SU-DHL-6 (cell line): Measurements from ENCODE around the gene FRMD8.

Source experiments
- H2AFZ ChIP-seq: fragments of 200-600 bp; sonication (generic); 2 replicates; pipeline ENCODE4 v1.6.1; 2014; ENCODE audit warnings: low read depth, mild to moderate bottlenecking, moderate library complexity, mixed read lengths, antibody characterized with exemption, low read length; ENCODE audit not compliant: severe bottlenecking
- H3F3A ChIP-seq: fragments of 200-600 bp; shearing (Covaris generic); 2 replicates; pipeline ENCODE4 v1.6.0; 2016; ENCODE audit warnings: antibody characterized with exemption, mild to moderate bottlenecking; ENCODE audit not compliant: insufficient read depth
- H3K27ac ChIP-seq: fragments of 200-600 bp; sonication (generic); 2 replicates; pipeline ENCODE4 v1.5.1; 2016; ENCODE audit warnings: low read depth, mild to moderate bottlenecking, low read length, moderate library complexity, mixed read lengths
- H3K27me3 ChIP-seq: fragments of 200-600 bp; sonication (generic), shearing (Covaris generic); 2 replicates; pipeline ENCODE4 v1.6.0; 2014; ENCODE audit warnings: mild to moderate bottlenecking, low read length
- H3K36me3 ChIP-seq: fragments of 200-600 bp; sonication (generic); 2 replicates; pipeline ENCODE4 v1.6.1; 2014; ENCODE audit warnings: mild to moderate bottlenecking, low read length, mixed read lengths
- H3K4me2 ChIP-seq: fragments of 300-600, 200-600 bp; shearing (Covaris generic), sonication (generic); 2 replicates; pipeline ENCODE4 v1.6.0; 2014; ENCODE audit warnings: low read length, low read depth, mild to moderate bottlenecking; ENCODE audit not compliant: poor library complexity, severe bottlenecking
- H3K4me3 ChIP-seq: fragments of 200-600 bp; sonication (generic); 2 replicates; pipeline ENCODE4 v1.5.1; 2014; ENCODE audit warnings: antibody characterized with exemption, low read length, mild to moderate bottlenecking, mixed read lengths; ENCODE audit not compliant: insufficient read depth, poor library complexity, severe bottlenecking
- H3K79me2 ChIP-seq: fragments of 200-600 bp; sonication (generic); 2 replicates; pipeline ENCODE4 v1.6.1; 2014; ENCODE audit warnings: mild to moderate bottlenecking, low read length, moderate library complexity; ENCODE audit not compliant: insufficient read depth
- H3K9ac ChIP-seq: fragments of 200-600 bp; sonication (generic); 2 replicates; pipeline ENCODE4 v1.7.0; 2014; ENCODE audit warnings: mild to moderate bottlenecking, low read length
- H3K9me2 ChIP-seq: fragments of 200-600 bp; sonication (generic); replicated peaks from 2 replicates; pipeline ENCODE4 v1.6.1; 2014; ENCODE audit warnings: low read length; ENCODE audit not compliant: insufficient read depth
- H3K9me3 ChIP-seq: fragments of 200-600 bp; sonication (generic); 2 replicates; pipeline ENCODE4 v1.6.1; 2014; ENCODE audit warnings: low read length, mixed read lengths; ENCODE audit not compliant: insufficient read depth
- H4K20me1 ChIP-seq: fragments of 200-600 bp; sonication (generic); 2 replicates; pipeline ENCODE4 v1.6.1; 2014; ENCODE audit warnings: low read depth, mild to moderate bottlenecking, antibody characterized with exemption, low read length, moderate library complexity, mixed read lengths
- CTCF ChIP-seq: fragments of 200-600 bp; sonication (generic); IDR thresholded peaks from one replicate; pipeline ENCODE4 v1.5.1; 2017; ENCODE audit warnings: antibody characterized with exemption, mild to moderate bottlenecking, low read length, moderate library complexity; ENCODE audit not compliant: insufficient read depth, poor library complexity, severe bottlenecking
- EZH2phosphoT487 ChIP-seq: fragments of 200-600 bp; sonication (generic), shearing (Covaris generic); conservative IDR thresholded peaks from 2 replicates; pipeline ENCODE4 v1.6.1; 2018; ENCODE audit warnings: mild to moderate bottlenecking, antibody characterized with exemption, low read length, moderate library complexity, mixed read lengths

FRMD8 gene

GRCh38 chr11:65423516-65424204, 37.2 kb downstream of the FRMD8 start:
- TF ChIP-seq EZH2phosphoT487, result no peak
- TF ChIP-seq CTCF, result no peak
- peak overlapping the region; percentile 79 for H3K4me3 ChIP-seq
- peak overlapping the region; percentile 98 for H3K4me2 ChIP-seq
- H3F3A ChIP-seq, result peaks cover 95% of the 10 kb centered on the region
- no peaks in the 10 kb centered on the region for H3K27me3 ChIP-seq
- peaks cover 70% of the 10 kb centered on the region for H3K79me2 ChIP-seq
- peak overlapping the region; percentile 98 for H3K27ac ChIP-seq
- H4K20me1 ChIP-seq, result no peaks in the 10 kb centered on the region
- H2AFZ ChIP-seq, result no peak overlapping the region
- H3K9me2 ChIP-seq, result no peaks in the 10 kb centered on the region
- no peaks in the 10 kb centered on the region for H3K9me3 ChIP-seq
- H3K36me3 ChIP-seq, result peaks cover 6% of the 10 kb centered on the region; the same call in 1 of the 2 replicates
- H3K9ac ChIP-seq, result peak overlapping the region; percentile 99

- peaks cover 6% of the 10 kb centered on the region; the same call in 1 of the 2 replicates for H3K36me3 ChIP-seq
- H3K79me2 ChIP-seq, result peaks cover 78% of the 10 kb centered on the region
- TF ChIP-seq CTCF, result no peak
- no peak for TF ChIP-seq EZH2phosphoT487
- no peaks in the 10 kb centered on the region for H3K9me2 ChIP-seq
- no peaks in the 10 kb centered on the region for H3K27me3 ChIP-seq
- no peaks in the 10 kb centered on the region for H3K9me3 ChIP-seq
- H3F3A ChIP-seq, result peaks cover 95% of the 10 kb centered on the region
- H3K27ac ChIP-seq, result peak overlapping the region; percentile 98
- H3K4me3 ChIP-seq, result peak overlapping the region; percentile 79
- peak overlapping the region; percentile 98 for H3K4me2 ChIP-seq
- no peak overlapping the region for H2AFZ ChIP-seq
- H4K20me1 ChIP-seq, result no peaks in the 10 kb centered on the region
- peak overlapping the region; percentile 99 for H3K9ac ChIP-seq
These were observed 38.0 kb downstream of the FRMD8 start for GRCh38 chr11:65424205-65425104.

- Histone ChIP-seq H2AFZ (no peak overlapping the region), H3K27me3 (no peaks in the 10 kb centered on the region), H3K9me2 (no peaks in the 10 kb centered on the region), H3K9ac (peak overlapping the region; percentile 99), H3K27ac (peak overlapping the region; percentile 98), H3K4me3 (peak overlapping the region; percentile 79), H4K20me1 (no peaks in the 10 kb centered on the region), H3K36me3 (peaks cover 6% of the 10 kb centered on the region; the same call in 1 of the 2 replicates), H3K79me2 (peaks cover 83% of the 10 kb centered on the region), H3K9me3 (no peaks in the 10 kb centered on the region), H3K4me2 (peak overlapping the region; percentile 98), H3F3A (peaks cover 97% of the 10 kb centered on the region)
- TF ChIP-seq EZH2phosphoT487 (no peak), CTCF (no peak)
These were observed 38.9 kb downstream of the FRMD8 start for GRCh38 chr11:65425105-65425970.
